ENCODE results near the gene SCGN.

The SCGN gene

GRCh38 chr6:25732468-25733198, 80.6 kb downstream of the SCGN start:
- no peaks in the 10 kb centered on the region for H3K36me3 ChIP-seq (ENCODE audit: control insufficient read depth, low read length)
- no peak for TF ChIP-seq CTCF (IDR thresholded peaks at IDR 0.05; ENCODE audit: low read depth, low read length, poor library complexity, severe bottlenecking)
- no peak for TF ChIP-seq EZH2phosphoT487 (IDR thresholded peaks at IDR 0.05; ENCODE audit: borderline replicate concordance, low read length)
- peaks cover 9% of the 10 kb centered on the region for H3K27me3 ChIP-seq (ENCODE audit: control insufficient read depth, low read length)
- H3K9me3 ChIP-seq (ENCODE audit: control insufficient read depth, insufficient read depth, low read length) = peaks cover 13% of the 10 kb centered on the region
- H4K20me1 ChIP-seq (ENCODE audit: control insufficient read depth, insufficient read depth, low read depth, low read length) = no peaks in the 10 kb centered on the region
- no peaks in the 10 kb centered on the region for H3K4me1 ChIP-seq (ENCODE audit: control insufficient read depth, low read length)
- H3K9me2 ChIP-seq (replicated peaks; ENCODE audit: control insufficient read depth, low read length) = no peaks in the 10 kb centered on the region
- H3K4me2 ChIP-seq (ENCODE audit: low read length) = no peak overlapping the region
- H3F3A ChIP-seq (ENCODE audit: control insufficient read depth, insufficient read depth) = no peaks in the 10 kb centered on the region
- H3K27ac ChIP-seq (ENCODE audit: low read depth, low read length) = no peak overlapping the region
- no peaks in the 10 kb centered on the region for H3K79me2 ChIP-seq (ENCODE audit: control insufficient read depth, low read length)
- no peak overlapping the region for H3K4me3 ChIP-seq (ENCODE audit: low read length)

- Histone ChIP-seq H3K27ac (ENCODE audit: low read depth, low read length) (no peak overlapping the region), H3K27me3 (ENCODE audit: control insufficient read depth, low read length) (peaks cover 7% of the 10 kb centered on the region), H3K4me3 (ENCODE audit: low read length) (no peak overlapping the region), H3F3A (ENCODE audit: control insufficient read depth, insufficient read depth) (no peaks in the 10 kb centered on the region), H3K36me3 (ENCODE audit: control insufficient read depth, low read length) (no peaks in the 10 kb centered on the region), H4K20me1 (ENCODE audit: control insufficient read depth, insufficient read depth, low read depth, low read length) (no peaks in the 10 kb centered on the region), H3K4me1 (ENCODE audit: control insufficient read depth, low read length) (no peaks in the 10 kb centered on the region), H3K79me2 (ENCODE audit: control insufficient read depth, low read length) (no peaks in the 10 kb centered on the region), H3K9me3 (ENCODE audit: control insufficient read depth, insufficient read depth, low read length) (peaks cover 13% of the 10 kb centered on the region), H3K4me2 (ENCODE audit: low read length) (no peak overlapping the region), H3K9me2 (replicated peaks; ENCODE audit: control insufficient read depth, low read length) (no peaks in the 10 kb centered on the region)
- TF ChIP-seq CTCF (IDR thresholded peaks at IDR 0.05; ENCODE audit: low read depth, low read length, poor library complexity, severe bottlenecking) (no peak), EZH2phosphoT487 (IDR thresholded peaks at IDR 0.05; ENCODE audit: borderline replicate concordance, low read length) (no peak)
These were observed 83.2 kb downstream of the SCGN start for GRCh38 chr6:25735261-25735660.

GRCh38 chr6:25743868-25744267, 91.9 kb downstream of the SCGN start:
- Histone ChIP-seq H3K9me3 (ENCODE audit: control insufficient read depth, insufficient read depth, low read length) (no peaks in the 10 kb centered on the region), H3K36me3 (ENCODE audit: control insufficient read depth, low read length) (no peaks in the 10 kb centered on the region), H3K4me3 (ENCODE audit: low read length) (no peak overlapping the region), H3K4me1 (ENCODE audit: control insufficient read depth, low read length) (no peaks in the 10 kb centered on the region), H3F3A (ENCODE audit: control insufficient read depth, insufficient read depth) (no peaks in the 10 kb centered on the region), H3K27me3 (ENCODE audit: control insufficient read depth, low read length) (no peaks in the 10 kb centered on the region; the same call in 1 of the 2 replicates), H3K4me2 (ENCODE audit: low read length) (no peak overlapping the region), H3K27ac (ENCODE audit: low read depth, low read length) (no peak overlapping the region), H3K79me2 (ENCODE audit: control insufficient read depth, low read length) (no peaks in the 10 kb centered on the region), H3K9me2 (replicated peaks; ENCODE audit: control insufficient read depth, low read length) (no peaks in the 10 kb centered on the region), H4K20me1 (ENCODE audit: control insufficient read depth, insufficient read depth, low read depth, low read length) (no peaks in the 10 kb centered on the region)
- no peak for TF ChIP-seq CTCF (IDR thresholded peaks at IDR 0.05; ENCODE audit: low read depth, low read length, poor library complexity, severe bottlenecking)
- TF ChIP-seq EZH2phosphoT487 (IDR thresholded peaks at IDR 0.05; ENCODE audit: borderline replicate concordance, low read length) = no peak
